ENCODE results near the gene CDH15.

The CDH15 gene

GRCh38 chr16:89189358-89190025 lies 17.9 kb downstream of the CDH15 start:
- no peak for DNase-seq

GRCh38 chr16:89190150-89190958 lies 18.8 kb downstream of the CDH15 start:
- DNase-seq = no peak

- no peak for DNase-seq
Observed at GRCh38 chr16:89191033-89191900, 19.7 kb downstream of the CDH15 start.

GRCh38 chr16:89191901-89192185 lies 20.3 kb downstream of the CDH15 start:
- DNase-seq = no peak

GRCh38 chr16:89192186-89192955 lies 20.8 kb downstream of the CDH15 start:
- peak; percentile 77 for DNase-seq

- peak; percentile 71 for DNase-seq
Observed at GRCh38 chr16:89192956-89193575, 21.5 kb downstream of the CDH15 start.

GRCh38 chr16:89193576-89194293 lies 22.2 kb downstream of the CDH15 start:
- DNase-seq = no peak

GRCh38 chr16:89194340-89195311 lies 23.1 kb downstream of the CDH15 start:
- no peak for DNase-seq

GRCh38 chr16:89195521-89196171 lies 24.1 kb downstream of the CDH15 start:
- no peak for DNase-seq

- DNase-seq = no peak
Observed at GRCh38 chr16:89197033-89197632, 25.6 kb downstream of the CDH15 start.

- no peak for DNase-seq
Observed at GRCh38 chr16:89197633-89198416, 26.3 kb downstream of the CDH15 start.

GRCh38 chr16:89198417-89199240 lies 27.1 kb downstream of the CDH15 start:
- DNase-seq = no peak

- DNase-seq = no peak
Observed at GRCh38 chr16:89199241-89200123, 27.9 kb downstream of the CDH15 start.

- peak; percentile 26 for DNase-seq
Observed at GRCh38 chr16:89200124-89200849, 28.7 kb downstream of the CDH15 start, which contains the start of gene SLC22A31. Gene SLC22A31 (minus strand): TSS chr16:89200537. CDS start chr16:89200501, 36 bp downstream.

GRCh38 chr16:89200850-89201411 lies 29.4 kb downstream of the CDH15 start:
- no peak for DNase-seq

Data from stimulated activated CD4-positive, alpha-beta T cell treated with anti-CD3 and anti-CD28 coated beads, Interleukin-15, amount 100 ng/mL, for 24 hours (primary cell).